Measurements from ENCODE around the gene RASGRP1. TPM values are rescaled to one million over a fixed set of nuclear protein-coding genes. Genes with fewer than 3 reads are reported as not detected.

The RASGRP1 gene
- total RNA-seq, 1 experiment from 2014 or later: 0.51 TPM

DNA sequence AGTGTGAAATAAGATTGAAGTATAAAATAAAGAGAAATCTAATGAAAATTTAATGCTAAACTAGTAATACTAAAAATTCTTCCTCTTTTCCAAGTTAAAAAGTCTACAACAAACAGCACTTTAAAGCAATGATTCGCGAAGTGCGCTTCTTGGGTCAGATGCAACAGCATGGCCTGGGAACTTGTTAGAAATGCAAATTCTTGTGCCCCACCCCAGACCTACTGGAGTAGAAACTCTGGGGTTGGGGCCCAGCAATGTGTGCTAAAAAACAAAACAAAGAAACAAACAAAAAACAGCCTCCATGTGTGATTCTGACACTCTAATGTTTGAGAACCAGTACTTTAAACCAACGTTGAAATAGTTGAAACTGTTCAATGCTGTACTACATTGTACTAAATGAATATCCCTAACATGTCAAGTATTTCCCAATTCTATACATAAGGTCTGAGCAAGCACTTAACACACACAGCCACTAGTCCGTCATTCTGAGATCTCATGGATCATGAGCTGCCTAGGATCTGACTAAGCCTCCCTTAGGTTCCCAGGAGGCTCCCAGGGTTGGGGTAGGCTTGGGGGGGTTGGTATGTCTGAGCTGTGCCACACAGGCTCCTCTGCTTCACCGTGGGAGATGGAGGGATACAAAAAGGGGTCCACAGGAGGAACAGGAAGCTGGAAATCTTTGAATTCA, 6.1 kb downstream of the RASGRP1 start:
- Histone ChIP-seq H3K27me3 (ENCODE audit: control insufficient read depth, insufficient read depth, low read length) (peaks cover 13% of the 10 kb centered on the region; the same call in 1 of the 2 replicates), H3K4me3 (ENCODE audit: low read depth in 2 of 2, low read length in 2 of 2) (no peak overlapping the region), H3K36me3 (ENCODE audit: control insufficient read depth, insufficient read depth, low read length) (no peaks in the 10 kb centered on the region), H3K27ac (ENCODE audit: low read length) (no peak overlapping the region), H3K9me3 (ENCODE audit: control insufficient read depth, insufficient read depth, low read depth, low read length) (no peaks in the 10 kb centered on the region), H3K4me1 (ENCODE audit: control insufficient read depth, insufficient read depth, low read length) (no peaks in the 10 kb centered on the region)
- in situ Hi-C loops (cut with HindIII; ENCODE audit: low pct_unique_long_range_greater_than_20kb, low sequenced_read_pairs) (no loop called here), intact Hi-C loops (cut with micrococcal nuclease; ENCODE audit: unreplicated experiment) (no loop called here)
- ATAC-seq (no peak), DNase-seq (ENCODE audit: low read depth, low spot score) (no peak)
- CTCF ChIA-PET: no interaction called here
- BruUV-seq (replicated peaks): no TSS peak
- POLR2A ChIA-PET: no interaction called here
- TF ChIP-seq TCF7L2 (IDR thresholded peaks at IDR 0.05; ENCODE audit: low read depth, low read length): no peak
- TF ChIP-seq, protein P1, sequence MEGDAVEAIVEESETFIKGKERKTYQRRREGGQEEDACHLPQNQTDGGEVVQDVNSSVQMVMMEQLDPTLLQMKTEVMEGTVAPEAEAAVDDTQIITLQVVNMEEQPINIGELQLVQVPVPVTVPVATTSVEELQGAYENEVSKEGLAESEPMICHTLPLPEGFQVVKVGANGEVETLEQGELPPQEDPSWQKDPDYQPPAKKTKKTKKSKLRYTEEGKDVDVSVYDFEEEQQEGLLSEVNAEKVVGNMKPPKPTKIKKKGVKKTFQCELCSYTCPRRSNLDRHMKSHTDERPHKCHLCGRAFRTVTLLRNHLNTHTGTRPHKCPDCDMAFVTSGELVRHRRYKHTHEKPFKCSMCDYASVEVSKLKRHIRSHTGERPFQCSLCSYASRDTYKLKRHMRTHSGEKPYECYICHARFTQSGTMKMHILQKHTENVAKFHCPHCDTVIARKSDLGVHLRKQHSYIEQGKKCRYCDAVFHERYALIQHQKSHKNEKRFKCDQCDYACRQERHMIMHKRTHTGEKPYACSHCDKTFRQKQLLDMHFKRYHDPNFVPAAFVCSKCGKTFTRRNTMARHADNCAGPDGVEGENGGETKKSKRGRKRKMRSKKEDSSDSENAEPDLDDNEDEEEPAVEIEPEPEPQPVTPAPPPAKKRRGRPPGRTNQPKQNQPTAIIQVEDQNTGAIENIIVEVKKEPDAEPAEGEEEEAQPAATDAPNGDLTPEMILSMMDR (IDR thresholded peaks at IDR 0.05): no peak
- TF ChIP-seq SIN3A (IDR thresholded peaks at IDR 0.05; ENCODE audit: borderline replicate concordance, insufficient read depth, low read depth, low read length): no peak
- no peak for TF ChIP-seq POLR2AphosphoS5 (IDR thresholded peaks at IDR 0.05; ENCODE audit: low read depth, low read length)
- TF ChIP-seq, protein P2, sequence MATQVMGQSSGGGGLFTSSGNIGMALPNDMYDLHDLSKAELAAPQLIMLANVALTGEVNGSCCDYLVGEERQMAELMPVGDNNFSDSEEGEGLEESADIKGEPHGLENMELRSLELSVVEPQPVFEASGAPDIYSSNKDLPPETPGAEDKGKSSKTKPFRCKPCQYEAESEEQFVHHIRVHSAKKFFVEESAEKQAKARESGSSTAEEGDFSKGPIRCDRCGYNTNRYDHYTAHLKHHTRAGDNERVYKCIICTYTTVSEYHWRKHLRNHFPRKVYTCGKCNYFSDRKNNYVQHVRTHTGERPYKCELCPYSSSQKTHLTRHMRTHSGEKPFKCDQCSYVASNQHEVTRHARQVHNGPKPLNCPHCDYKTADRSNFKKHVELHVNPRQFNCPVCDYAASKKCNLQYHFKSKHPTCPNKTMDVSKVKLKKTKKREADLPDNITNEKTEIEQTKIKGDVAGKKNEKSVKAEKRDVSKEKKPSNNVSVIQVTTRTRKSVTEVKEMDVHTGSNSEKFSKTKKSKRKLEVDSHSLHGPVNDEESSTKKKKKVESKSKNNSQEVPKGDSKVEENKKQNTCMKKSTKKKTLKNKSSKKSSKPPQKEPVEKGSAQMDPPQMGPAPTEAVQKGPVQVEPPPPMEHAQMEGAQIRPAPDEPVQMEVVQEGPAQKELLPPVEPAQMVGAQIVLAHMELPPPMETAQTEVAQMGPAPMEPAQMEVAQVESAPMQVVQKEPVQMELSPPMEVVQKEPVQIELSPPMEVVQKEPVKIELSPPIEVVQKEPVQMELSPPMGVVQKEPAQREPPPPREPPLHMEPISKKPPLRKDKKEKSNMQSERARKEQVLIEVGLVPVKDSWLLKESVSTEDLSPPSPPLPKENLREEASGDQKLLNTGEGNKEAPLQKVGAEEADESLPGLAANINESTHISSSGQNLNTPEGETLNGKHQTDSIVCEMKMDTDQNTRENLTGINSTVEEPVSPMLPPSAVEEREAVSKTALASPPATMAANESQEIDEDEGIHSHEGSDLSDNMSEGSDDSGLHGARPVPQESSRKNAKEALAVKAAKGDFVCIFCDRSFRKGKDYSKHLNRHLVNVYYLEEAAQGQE (IDR thresholded peaks at IDR 0.05; ENCODE audit: insufficient read depth in 1 of 2, low read depth in 2 of 2, low read length in 1 of 2): no peak

DNA sequence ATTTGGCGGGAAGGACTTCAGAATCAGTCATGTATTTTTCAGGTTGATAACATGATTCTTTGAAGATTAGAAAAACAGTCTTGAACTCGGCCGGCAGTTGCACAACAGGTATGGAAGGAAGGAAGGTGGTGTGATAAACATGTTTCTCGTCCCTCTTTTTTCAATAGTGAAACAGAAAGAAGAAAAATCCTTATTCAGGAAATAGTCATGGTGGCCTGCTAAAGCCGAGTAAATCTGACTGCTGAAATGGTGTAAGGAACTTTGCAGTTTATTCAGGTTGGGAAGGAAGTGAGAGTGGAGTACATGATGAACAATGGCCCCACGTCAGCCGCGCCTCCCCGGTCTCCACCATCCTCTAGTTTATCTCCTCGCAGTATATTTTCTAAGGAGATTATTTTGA, 6.7 kb downstream of the RASGRP1 start:
- H3K9me3 ChIP-seq (ENCODE audit: control insufficient read depth, insufficient read depth, low read depth, low read length): no peaks in the 10 kb centered on the region
- no peak for ATAC-seq
- intact Hi-C loops (cut with micrococcal nuclease; ENCODE audit: unreplicated experiment) (no loop called here), in situ Hi-C loops (cut with HindIII; ENCODE audit: low pct_unique_long_range_greater_than_20kb, low sequenced_read_pairs) (no loop called here)
- peaks cover 13% of the 10 kb centered on the region; the same call in 1 of the 2 replicates for H3K27me3 ChIP-seq (ENCODE audit: control insufficient read depth, insufficient read depth, low read length)
- ChIA-PET CTCF (no interaction called here), POLR2A (no interaction called here)
- no peaks in the 10 kb centered on the region for H3K36me3 ChIP-seq (ENCODE audit: control insufficient read depth, insufficient read depth, low read length)
- H3K4me1 ChIP-seq (ENCODE audit: control insufficient read depth, insufficient read depth, low read length): no peaks in the 10 kb centered on the region
- DNase-seq (ENCODE audit: low read depth, low spot score): no peak
- H3K27ac ChIP-seq (ENCODE audit: low read length): no peak overlapping the region
- no peak overlapping the region for H3K4me3 ChIP-seq (ENCODE audit: low read depth in 2 of 2, low read length in 2 of 2)
- TF ChIP-seq SIN3A (IDR thresholded peaks at IDR 0.05; ENCODE audit: borderline replicate concordance, insufficient read depth, low read depth, low read length): no peak
- no peak for TF ChIP-seq TCF7L2 (IDR thresholded peaks at IDR 0.05; ENCODE audit: low read depth, low read length)
- TF ChIP-seq, protein P2 (IDR thresholded peaks at IDR 0.05; ENCODE audit: insufficient read depth in 1 of 2, low read depth in 2 of 2, low read length in 1 of 2): no peak
- no peak for TF ChIP-seq POLR2AphosphoS5 (IDR thresholded peaks at IDR 0.05; ENCODE audit: low read depth, low read length)
- TF ChIP-seq, protein P1 (IDR thresholded peaks at IDR 0.05): no peak
- BruUV-seq (replicated peaks): no TSS peak
